Heart left ventricle (tissue), 16 donors: ENCODE data around the gene SIX2. TPM values are rescaled to one million over a fixed set of nuclear protein-coding genes. Genes with fewer than 3 reads are reported as not detected.

Experiments used
- ATAC-seq, 4 donors: fragments of 200-7000 bp; cut with Tn5 transposase; one replicate each; pipeline ENCODE4 v1.9.1; 2020 to 2022; ENCODE audit warnings: moderate library complexity in 4 of 4, mild to moderate bottlenecking in 3 of 4, moderate number of reproducible peaks in 1 of 4
- DNase-seq, 5 donors: peaks; one replicate each; pipeline ENCODE4 v3.0.0-alpha.2; 2020
- H3K27ac ChIP-seq, 12 donors: fragments of 200-600 bp; sonication (generic) in 4 of 12; one replicate each; pipeline versions ENCODE4 v1.5.0 to v1.8.0; 2016 to 2022; ENCODE audit warnings: mild to moderate bottlenecking in 2 of 12
- H3K27me3 ChIP-seq, 9 donors: fragments of 200-600 bp; sonication (generic) in 2 of 9; one replicate each; pipeline versions ENCODE4 v1.5.1 to v1.8.0; 2016 to 2022; ENCODE audit warnings: mild to moderate bottlenecking in 3 of 9
- H3K36me3 ChIP-seq, 9 donors: fragments of 200-600 bp; sonication (generic) in 2 of 9; one replicate each; pipeline versions ENCODE4 v1.5.0 to v1.8.0; 2018 to 2022; ENCODE audit warnings: mild to moderate bottlenecking in 2 of 9
- H3K4me1 ChIP-seq, 12 donors: fragments of 200-600 bp; sonication (generic) in 4 of 12; one replicate each; pipeline versions ENCODE4 v1.5.0 to v1.8.0; 2016 to 2022; ENCODE audit warnings: mild to moderate bottlenecking in 3 of 12
- H3K4me3 ChIP-seq, 12 donors: fragments of 200-600 bp; sonication (generic) in 4 of 12; one replicate each; pipeline versions ENCODE4 v1.5.0 to v1.8.0; 2017 to 2022; ENCODE audit warnings: mild to moderate bottlenecking in 9 of 12, moderate library complexity in 4 of 12
- H3K9me3 ChIP-seq, 12 donors: fragments of 200-600 bp; sonication (generic) in 4 of 12; one replicate each; pipeline versions ENCODE4 v1.5.0 to v1.8.0; 2016 to 2022; ENCODE audit warnings: mild to moderate bottlenecking in 1 of 12
- CTCF ChIP-seq, 12 donors: fragments of 200-600 bp; sonication (generic) in 4 of 12; IDR thresholded peaks; one replicate each; pipeline versions ENCODE4 v1.5.0 to v1.8.0; 2018 to 2022; ENCODE audit warnings: antibody characterized with exemption in 12 of 12, mild to moderate bottlenecking in 5 of 12
- POLR2A ChIP-seq, 2 donors: fragments of 450-650 bp; IDR thresholded peaks; one replicate each; pipeline ENCODE4 v1.6.1; 2017; ENCODE audit warnings: antibody characterized with exemption in 2 of 2, mild to moderate bottlenecking in 2 of 2, moderate library complexity in 2 of 2
- WGBS, 4 donors: extraction: QIAGEN DNeasy Blood & Tissue Kit in 2 of 4; methylation state at CpG; one replicate each; pipeline versions ENCODE4 v1.1.5 to v1.1.7; 2013 to 2018; 5-methylcytosine and 5-hydroxymethylcytosine counted together
- intact Hi-C, 10 donors: fragments of 100-400 bp; cut with DNase I; formaldehyde crosslinking; loops; one replicate each; pipeline versions ENCODE4 v1.11.1 to v1.14.2; 2022
- polyA plus RNA-seq, 2 donors: library from polyadenylated mRNA; stranded (reverse); fragments of 200-250 nt; gene quantifications; one replicate each; pipeline ENCODE4 v1.2.3, GENCODE V29; 2013
- total RNA-seq, 9 donors: library from RNA; depleted of rRNA in 2 of 9; stranded (reverse); fragments of >200 nt in 2 of 9; fragmentation: NEBNext Ultra II Directional in 3 of 9; extraction: Animal tissue kit (Norgen Biotek cat#: 25700) in 3 of 9; gene quantifications; one replicate each; pipeline versions ENCODE4 v1.1.0 to v1.2.4, GENCODE V29; 2016 to 2023
- donor health status: ischemic (EF 13 %, LVEDD 7.1; RV severe dilation, severe dysfunction).
- donor health status: healthy with polysubstance abuse.
- donor health status: DM: no; HTN: yes; CAD: no.
- donor health status: DM: no; HTN: no; CAD: no.
- donor health status: ischemic (EF 25% LVEDD 6.9; RV normal size, moderate dysfunction).
- donor health status: ischemic (EF 25% LVEDD 5.7; RV mildly dilated, moderate dysfunction).
- donor health status: healthy.
- donor health status: DM: yes; HTN: yes; CAD: no.
- donor health status: ischemic (EF 35%, LVEDD 5.7; RV mildly dilated, moderate dysfunction).
- donor health status: nonischemic (EF 11% LVEDD 7.7; RV severe dilation, severe dysfunction).
- donor health status: DM: yes; HTN: yes; CAD: no.
- donor health status: PGD.
- donor health status: ischemic (EF 29% LVEDD 5.4; RV normal size, mild dysfunction).
- donor health status: nonischemic (EF 23%, LVEDD 6.1; RV moderate dilation, normal function).

The SIX2 gene
- total and polyA plus RNA-seq, 11 donors: 0.32 to 2.0 (median 0.99) TPM

- TF ChIP-seq CTCF (IDR thresholded peaks at IDR 0.05): no peak
- TF ChIP-seq POLR2A (IDR thresholded peaks at IDR 0.05): no peak
- ATAC-seq: no peak
- WGBS, 4 donors: 84 to 88% (median 85%) methylated on average over 19 of the region's 19 CpGs
- Histone ChIP-seq H3K4me3 (no peak overlapping the region), H3K4me1 (no peaks in the 10 kb centered on the region), H3K9me3 (no peaks in the 10 kb centered on the region), H3K27ac (no peak overlapping the region), H3K36me3 (no peaks in the 10 kb centered on the region), H3K27me3 (peaks cover 0 to 10% (median 0%) of the 10 kb centered on the region in 9 donors)
- intact Hi-C loops: loop anchor here in 1 of 10 donors (10.0 kb wide), 1 partner anchor 45 kb away; no protein-coding TSS in a partner anchor
- DNase-seq: no peak
Measured at GRCh38 chr2:45049569-45050336, 40.5 kb upstream of the SIX2 start.

GRCh38 chr2:45047301-45047700 lies 38.0 kb upstream of the SIX2 start:
- H3K27ac ChIP-seq: no peak overlapping the region
- no peaks in the 10 kb centered on the region for H3K4me1 ChIP-seq
- DNase-seq (no peak), ATAC-seq (no peak)
- H3K4me3 ChIP-seq: no peak overlapping the region
- TF ChIP-seq CTCF (IDR thresholded peaks at IDR 0.05): no peak
- no peak for TF ChIP-seq POLR2A (IDR thresholded peaks at IDR 0.05)
- WGBS, 4 donors: 65 to 87% (median 80%) methylated on average over 4 of the region's 4 CpGs
- H3K36me3 ChIP-seq: no peaks in the 10 kb centered on the region
- H3K9me3 ChIP-seq: no peaks in the 10 kb centered on the region
- peaks cover 0 to 24% (median 0%) of the 10 kb centered on the region in 9 donors for H3K27me3 ChIP-seq
- intact Hi-C loops: loop anchor here in 1 of 10 donors (10.0 kb wide), 1 partner anchor 48 kb away; no protein-coding TSS in a partner anchor

GRCh38 chr2:45046786-45047185 lies 37.5 kb upstream of the SIX2 start:
- no peak overlapping the region for H3K4me3 ChIP-seq
- peaks cover 0 to 29% (median 0%) of the 10 kb centered on the region in 9 donors for H3K27me3 ChIP-seq
- no peaks in the 10 kb centered on the region for H3K4me1 ChIP-seq
- ATAC-seq (no peak), DNase-seq (no peak)
- H3K27ac ChIP-seq: no peak overlapping the region
- no peaks in the 10 kb centered on the region for H3K9me3 ChIP-seq
- TF ChIP-seq CTCF (IDR thresholded peaks at IDR 0.05) (no peak), POLR2A (IDR thresholded peaks at IDR 0.05) (no peak)
- 90 to 100% (median 97%) methylated on average over 1 of the region's 1 CpG for WGBS, 4 donors
- no peaks in the 10 kb centered on the region for H3K36me3 ChIP-seq
- intact Hi-C loops: loop anchor here in 1 of 10 donors (10.0 kb wide), 1 partner anchor 48 kb away; no protein-coding TSS in a partner anchor

DNA sequence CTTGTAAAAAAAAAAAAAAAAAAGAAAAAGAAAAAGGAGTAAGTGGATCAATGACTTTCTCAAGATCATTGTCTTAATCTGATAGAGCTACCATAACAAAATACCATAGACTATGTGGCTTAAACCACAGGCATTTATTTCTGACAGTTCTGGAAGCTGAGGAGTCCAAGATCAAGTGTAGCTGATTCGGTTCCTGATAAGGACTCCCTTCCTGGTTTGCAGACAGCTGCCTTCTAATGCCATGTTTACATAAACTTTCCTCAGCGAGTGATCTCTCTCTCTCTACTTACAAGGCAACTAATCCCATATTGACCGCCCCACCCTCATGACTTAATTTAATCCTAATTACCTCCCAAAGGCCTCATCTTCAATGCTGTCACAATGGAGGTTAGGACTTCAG lies 36.5 kb upstream of the SIX2 start:
- 76 to 88% (median 82%) methylated on average over 3 of the region's 3 CpGs for WGBS, 4 donors
- DNase-seq (no peak), ATAC-seq (no peak)
- H3K27ac ChIP-seq: no peak overlapping the region
- no peaks in the 10 kb centered on the region for H3K36me3 ChIP-seq
- intact Hi-C loops: loop anchor here in 1 of 10 donors (10.0 kb wide), 1 partner anchor 49 kb away; no protein-coding TSS in a partner anchor
- no peak overlapping the region for H3K4me3 ChIP-seq
- TF ChIP-seq POLR2A (IDR thresholded peaks at IDR 0.05) (no peak), CTCF (IDR thresholded peaks at IDR 0.05) (no peak)
- peaks cover 0 to 30% (median 0%) of the 10 kb centered on the region in 9 donors for H3K27me3 ChIP-seq
- no peaks in the 10 kb centered on the region for H3K9me3 ChIP-seq
- H3K4me1 ChIP-seq: no peaks in the 10 kb centered on the region
